Measurements from ENCODE around the gene ATP6V0B. TPM values are rescaled to one million over a fixed set of nuclear protein-coding genes. Genes with fewer than 3 reads are reported as not detected.

ATP6V0B gene
- total RNA-seq, 2 experiments from 2014 or later = 42.9 to 47.0 TPM

GRCh38 chr1:43965316-43965715, 9.4 kb upstream of the ATP6V0B start:
- H3K27ac Mint-ChIP-seq = no peak overlapping the region
- Histone ChIP-seq H3K4me1 (ENCODE audit: insufficient read depth, low read length) (peaks cover 12% of the 10 kb centered on the region), H3K4me3 (ENCODE audit: low read length) (no peak overlapping the region), H3K36me3 (ENCODE audit: insufficient read depth, low read length) (peaks cover 24% of the 10 kb centered on the region), H3K27me3 (ENCODE audit: control insufficient read depth in 1 of 2, insufficient read depth in 2 of 2, low read length in 2 of 2) (no peaks in the 10 kb centered on the region), H3K27ac (ENCODE audit: low read depth in 1 of 2, low read length in 2 of 2) (no peak overlapping the region), H3K9me3 (ENCODE audit: control insufficient read depth in 1 of 2, insufficient read depth in 1 of 2, low read length in 2 of 2) (no peaks in the 10 kb centered on the region)
- H3K27me3 Mint-ChIP-seq = no peaks in the 10 kb centered on the region
- no peak overlapping the region for H3K4me3 Mint-ChIP-seq
- no peaks in the 10 kb centered on the region for H3K9me3 Mint-ChIP-seq
- no peak for DNase-seq
- intact Hi-C loops (cut with DNase I, micrococcal nuclease) = no loop called here
- no peak for TF ChIP-seq CTCF (IDR thresholded peaks at IDR 0.05)
- peaks cover 12% of the 10 kb centered on the region for H3K4me1 Mint-ChIP-seq (ENCODE audit: low read depth)
- H3K36me3 Mint-ChIP-seq (ENCODE audit: low read depth) = peaks cover 24% of the 10 kb centered on the region
- ChIA-PET POLR2A (no interaction called here), CTCF (no interaction called here)
- no peak for ATAC-seq (ENCODE audit: poor library complexity)

GRCh38 chr1:43968348-43968948, 6.3 kb upstream of the ATP6V0B start:
- intact Hi-C loops (cut with DNase I, micrococcal nuclease) = loop anchor here in 1 of 2 experiments (1.0 kb wide), 1 partner anchor 20 kb away; no protein-coding TSS in a partner anchor
- CTCF ChIA-PET = no interaction called here
- peaks cover 9% of the 10 kb centered on the region for H3K36me3 Mint-ChIP-seq (ENCODE audit: low read depth)

GRCh38 chr1:43969416-43969745, 5.4 kb upstream of the ATP6V0B start:
- DNase-seq (no peak), ATAC-seq (ENCODE audit: poor library complexity) (no peak)
- no peak for TF ChIP-seq CTCF (IDR thresholded peaks at IDR 0.05)
- Mint-ChIP-seq H3K4me3 (peak overlapping the region; percentile 90), H3K4me1 (ENCODE audit: low read depth) (peaks cover 37% of the 10 kb centered on the region), H3K9me3 (no peaks in the 10 kb centered on the region), H3K27ac (peak overlapping the region; percentile 74), H3K36me3 (ENCODE audit: low read depth) (peaks cover 15% of the 10 kb centered on the region), H3K27me3 (no peaks in the 10 kb centered on the region)
- Histone ChIP-seq H3K9me3 (ENCODE audit: control insufficient read depth in 1 of 2, insufficient read depth in 1 of 2, low read length in 2 of 2) (no peaks in the 10 kb centered on the region), H3K27me3 (ENCODE audit: control insufficient read depth in 1 of 2, insufficient read depth in 2 of 2, low read length in 2 of 2) (no peaks in the 10 kb centered on the region), H3K4me1 (ENCODE audit: insufficient read depth, low read length) (peaks cover 33% of the 10 kb centered on the region), H3K4me3 (ENCODE audit: low read length) (peak overlapping the region; percentile 87), H3K27ac (ENCODE audit: low read depth in 1 of 2, low read length in 2 of 2) (no peak overlapping the region), H3K36me3 (ENCODE audit: insufficient read depth, low read length) (peaks cover 20% of the 10 kb centered on the region)
- ChIA-PET POLR2A (interaction anchor here (0.9 to 1.4 kb wide), 3 partner anchors 21 to 244 kb away, joined by 3 to 7 read pairs (median 4); partner anchors contain the start of genes DMAP1 and IPO13), CTCF (interaction anchor here (1.6 kb wide), 1 partner anchor 22 kb away, joined by 4 read pairs; the partner anchor contains the start of gene IPO13)
- intact Hi-C loops (cut with DNase I, micrococcal nuclease) = loop anchor here in 1 of 2 experiments (1.0 kb wide), 1 partner anchor 23 kb away; the partner anchor contains the start of gene IPO13

More at GRCh38 chr1:43968348-43968948, 6.3 kb upstream of the ATP6V0B start:
- H3K27me3 ChIP-seq (ENCODE audit: control insufficient read depth in 1 of 2, insufficient read depth in 2 of 2, low read length in 2 of 2) = no peaks in the 10 kb centered on the region
- no peak overlapping the region for H3K27ac ChIP-seq (ENCODE audit: low read depth in 1 of 2, low read length in 2 of 2)
- H3K36me3 ChIP-seq (ENCODE audit: insufficient read depth, low read length) = peaks cover 24% of the 10 kb centered on the region
- peaks cover 24% of the 10 kb centered on the region for H3K4me1 ChIP-seq (ENCODE audit: insufficient read depth, low read length)
- no peak for TF ChIP-seq CTCF (IDR thresholded peaks at IDR 0.05)
- Mint-ChIP-seq H3K4me3 (peak overlapping the region; percentile 20), H3K9me3 (no peaks in the 10 kb centered on the region), H3K27ac (no peak overlapping the region), H3K27me3 (no peaks in the 10 kb centered on the region), H3K4me1 (ENCODE audit: low read depth) (peaks cover 27% of the 10 kb centered on the region)
- POLR2A ChIA-PET = no interaction called here
- DNase-seq = peak in 4 of 14 experiments; percentile 18 to 56 (median 45)
- no peak overlapping the region for H3K4me3 ChIP-seq (ENCODE audit: low read length)
- no peak for ATAC-seq (ENCODE audit: poor library complexity)
- no peaks in the 10 kb centered on the region for H3K9me3 ChIP-seq (ENCODE audit: control insufficient read depth in 1 of 2, insufficient read depth in 1 of 2, low read length in 2 of 2)
